Memory B cell (primary cell): ENCODE results near the gene MYOF.
"Not testable (repeated sequence)": the region's sequence is repeated elsewhere in the genome, so short reads cannot be mapped to it uniquely, and the experiment has no call there.

Experiments
- ATAC-seq: fragments of 150-1000 bp; cut with Tn5 transposase; 2 replicates; pipeline ENCODE4 v1.10.0; 2021; ENCODE audit warnings: low read depth, mild to moderate bottlenecking, moderate library complexity
- DNase-seq, 2 donors: peaks; one replicate each; pipeline ENCODE4 v3.0.0; 2022; ENCODE audit warnings: low spot score in 2 of 2
- H3K27ac Mint-ChIP-seq: one replicate; pipeline ENCODE4 v1.8.0; 2022; ENCODE audit warnings: mild to moderate bottlenecking, moderate library complexity, mixed read lengths
- H3K27me3 Mint-ChIP-seq: one replicate; pipeline ENCODE4 v1.8.0; 2022; ENCODE audit warnings: mixed read lengths
- H3K36me3 Mint-ChIP-seq: one replicate; pipeline ENCODE4 v1.8.0; 2022; ENCODE audit warnings: mild to moderate bottlenecking, mixed read lengths
- H3K4me1 Mint-ChIP-seq: one replicate; pipeline ENCODE4 v1.8.0; 2022; ENCODE audit warnings: mixed read lengths
- H3K4me3 Mint-ChIP-seq: one replicate; pipeline ENCODE4 v1.8.0; 2022; ENCODE audit warnings: mild to moderate bottlenecking, moderate library complexity, mixed read lengths
- H3K9me3 Mint-ChIP-seq: one replicate; pipeline ENCODE4 v1.8.0; 2022; ENCODE audit warnings: mixed read lengths

MYOF gene

DNA sequence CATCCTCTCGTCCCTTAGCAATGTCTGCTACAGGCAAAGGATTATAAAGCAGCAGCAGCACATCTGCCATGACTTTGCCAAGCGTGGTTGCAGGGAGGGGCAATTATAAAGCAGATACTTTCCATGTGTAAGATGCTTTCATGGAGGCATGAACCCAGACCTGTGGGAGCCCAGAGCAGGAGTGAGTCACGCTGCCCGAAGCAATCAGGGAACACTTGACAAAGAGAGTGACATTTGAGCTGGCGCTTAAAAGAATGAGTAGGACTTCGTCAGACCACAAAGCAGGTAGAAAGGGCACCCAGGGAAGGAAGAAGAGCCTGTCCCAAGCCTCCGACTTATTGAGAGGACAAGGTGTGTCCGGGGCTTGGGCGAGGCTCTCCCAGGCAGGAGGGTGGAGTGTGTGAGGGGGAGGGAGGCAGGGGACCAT lies 147.2 kb downstream of the MYOF start:
- no peak for DNase-seq
- H3K9me3 Mint-ChIP-seq = no peaks in the 10 kb centered on the region
- no peak for ATAC-seq
- H3K4me3 Mint-ChIP-seq = no peak overlapping the region
- no peaks in the 10 kb centered on the region for H3K4me1 Mint-ChIP-seq
- H3K27ac Mint-ChIP-seq = no peak overlapping the region
- H3K27me3 Mint-ChIP-seq = peaks cover 3% of the 10 kb centered on the region
- no peaks in the 10 kb centered on the region for H3K36me3 Mint-ChIP-seq

DNA sequence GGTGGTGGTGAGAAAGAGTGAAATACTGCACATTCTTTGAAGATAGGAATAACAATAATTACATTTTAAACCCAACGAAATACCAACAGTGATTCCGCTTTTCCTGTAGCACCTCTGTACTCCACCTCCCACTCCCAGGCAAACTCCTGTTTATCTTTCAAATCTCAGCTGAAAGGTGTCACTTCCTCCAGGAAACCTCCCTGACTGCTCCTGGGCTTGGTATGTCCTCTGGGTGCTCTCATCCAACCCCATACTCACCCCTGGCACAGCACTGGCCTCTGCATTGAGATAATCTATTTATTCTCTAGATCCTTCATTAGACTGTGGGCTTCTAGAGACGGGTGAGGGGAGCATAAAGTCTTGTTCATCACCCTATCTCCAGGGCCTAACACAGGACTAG lies 148.0 kb downstream of the MYOF start:
- Mint-ChIP-seq H3K9me3 (no peaks in the 10 kb centered on the region), H3K4me1 (no peaks in the 10 kb centered on the region), H3K27ac (no peak overlapping the region), H3K36me3 (no peaks in the 10 kb centered on the region), H3K27me3 (peaks cover 3% of the 10 kb centered on the region), H3K4me3 (no peak overlapping the region)
- ATAC-seq (no peak), DNase-seq (no peak)

DNA sequence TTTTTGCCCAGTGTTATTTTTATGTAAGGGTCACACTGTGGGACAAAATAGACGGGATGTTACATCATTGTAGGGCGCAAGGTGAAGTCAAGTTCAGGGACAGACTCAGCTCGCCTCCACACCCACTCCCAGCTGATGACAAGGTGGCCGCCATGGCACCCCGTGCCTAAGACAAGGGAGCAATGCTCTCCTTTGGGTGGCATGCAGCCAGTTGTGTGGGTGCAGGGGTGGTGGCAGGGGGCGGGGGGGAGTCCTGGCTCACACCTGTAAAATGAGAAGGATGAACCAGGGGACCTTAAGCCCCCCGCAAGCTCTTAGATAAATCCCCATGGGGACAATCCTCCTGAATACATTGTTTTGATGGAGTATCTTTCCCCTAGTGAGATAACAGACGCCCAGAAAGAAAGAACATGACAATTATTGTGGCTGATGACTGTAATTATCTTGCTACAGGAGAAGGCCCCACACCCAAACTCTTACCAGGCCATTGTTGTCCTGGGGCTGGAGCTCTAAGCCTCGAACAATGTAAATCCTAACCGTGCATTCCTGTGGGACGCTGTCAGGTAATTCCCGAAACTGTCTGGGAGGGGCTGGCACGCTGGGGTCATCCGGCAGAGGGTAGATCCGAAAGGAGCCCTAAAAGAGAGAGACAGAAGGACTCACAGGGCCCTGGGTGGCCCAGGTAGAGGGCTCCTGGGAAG lies 148.7 kb downstream of the MYOF start:
- Mint-ChIP-seq H3K36me3 (no peaks in the 10 kb centered on the region), H3K4me3 (no peak overlapping the region), H3K9me3 (no peaks in the 10 kb centered on the region), H3K27me3 (peaks cover 5% of the 10 kb centered on the region), H3K27ac (no peak overlapping the region), H3K4me1 (no peaks in the 10 kb centered on the region)
- ATAC-seq = no peak
- DNase-seq = no peak

DNA sequence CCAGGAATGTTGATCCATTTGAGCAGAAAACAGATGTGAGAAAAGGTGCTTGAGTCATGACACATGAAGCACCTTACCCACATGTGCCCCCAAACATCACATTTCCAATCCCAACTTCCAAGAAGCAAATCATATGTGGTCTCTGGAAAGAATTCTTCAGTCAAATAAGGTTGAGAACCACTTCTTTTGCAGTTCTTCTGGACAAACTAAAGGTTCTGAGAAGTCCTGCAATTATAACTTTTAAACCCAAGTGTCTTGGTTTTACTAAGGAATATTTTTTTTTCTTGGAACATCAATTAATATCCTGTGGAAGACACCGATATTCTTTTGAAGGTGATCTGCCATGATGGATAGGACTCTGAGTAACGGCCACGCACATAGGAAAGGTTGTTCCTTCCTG lies 151.3 kb downstream of the MYOF start:
- Mint-ChIP-seq H3K4me1 (no peaks in the 10 kb centered on the region), H3K27ac (no peak overlapping the region), H3K36me3 (no peaks in the 10 kb centered on the region), H3K9me3 (no peaks in the 10 kb centered on the region), H3K4me3 (no peak overlapping the region), H3K27me3 (peaks cover 5% of the 10 kb centered on the region)
- no peak for DNase-seq
- ATAC-seq = no peak

DNA sequence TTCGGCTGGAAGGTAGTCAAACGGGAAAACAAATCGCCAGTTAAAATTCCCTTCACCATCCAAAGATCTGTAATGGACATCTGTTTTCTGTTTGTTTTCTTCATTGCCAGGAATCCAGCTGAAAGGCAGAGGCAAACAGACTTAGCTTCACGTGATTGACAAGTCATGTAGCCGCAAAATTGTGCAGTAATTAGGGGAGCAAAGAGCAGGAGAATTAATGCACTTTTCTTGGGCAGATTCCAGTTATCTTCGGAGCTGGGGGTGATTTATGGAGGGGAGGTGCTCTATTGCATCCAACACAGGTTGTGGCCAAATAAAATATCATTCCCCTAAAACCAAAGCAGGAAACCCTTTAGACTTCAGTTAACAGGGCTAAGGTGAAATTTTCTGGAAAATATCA lies 162.2 kb downstream of the MYOF start:
- Mint-ChIP-seq H3K4me3 (no peak overlapping the region), H3K27me3 (peaks cover 1% of the 10 kb centered on the region), H3K27ac (no peak overlapping the region), H3K4me1 (no peaks in the 10 kb centered on the region), H3K36me3 (no peaks in the 10 kb centered on the region), H3K9me3 (no peaks in the 10 kb centered on the region)
- DNase-seq (no peak), ATAC-seq (no peak)

DNA sequence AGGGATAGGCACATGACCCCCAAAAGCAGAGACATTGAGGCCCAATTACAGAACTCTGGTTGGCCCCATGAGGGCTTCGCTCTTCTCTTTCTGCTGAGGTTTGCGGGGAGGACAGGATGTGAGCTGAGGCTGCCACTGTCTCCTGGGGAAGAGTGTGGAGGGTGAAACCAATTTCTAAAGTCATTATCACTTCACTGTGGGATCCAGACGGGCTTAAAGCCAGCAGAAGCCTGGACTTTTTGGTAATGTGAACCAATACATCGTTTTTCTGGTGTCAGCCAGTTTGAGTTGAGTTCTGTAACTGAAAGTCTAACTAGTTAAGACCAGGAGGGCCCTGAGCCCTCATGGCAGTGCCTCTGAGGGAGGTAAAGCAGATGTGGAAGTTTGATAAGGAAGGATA lies 163.0 kb downstream of the MYOF start:
- no peaks in the 10 kb centered on the region for H3K9me3 Mint-ChIP-seq
- H3K4me1 Mint-ChIP-seq = no peaks in the 10 kb centered on the region
- H3K27ac Mint-ChIP-seq = no peak overlapping the region
- peaks cover 1% of the 10 kb centered on the region for H3K27me3 Mint-ChIP-seq
- no peak overlapping the region for H3K4me3 Mint-ChIP-seq
- ATAC-seq (no peak), DNase-seq (no peak)
- no peaks in the 10 kb centered on the region for H3K36me3 Mint-ChIP-seq

DNA sequence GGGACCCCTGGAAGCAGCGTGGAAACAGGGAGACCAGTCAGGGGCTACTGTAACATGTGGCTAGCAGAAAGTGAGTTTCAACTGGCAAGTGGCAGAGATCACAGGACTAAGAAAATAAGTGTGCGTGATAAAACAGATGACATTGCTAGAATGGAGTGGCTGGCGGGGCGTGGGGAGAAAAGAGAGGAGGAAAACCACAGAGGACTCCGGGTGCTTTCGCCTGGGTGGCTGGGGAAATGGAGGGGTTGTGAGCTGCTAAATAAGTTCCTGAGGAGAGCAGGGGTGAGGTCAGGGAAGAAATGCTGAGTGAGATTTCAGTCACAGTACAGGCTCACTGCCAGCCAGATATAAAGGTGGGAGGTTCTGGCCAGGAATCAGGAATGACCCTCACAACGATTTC lies 166.9 kb downstream of the MYOF start:
- ATAC-seq (no peak), DNase-seq (no peak)
- Mint-ChIP-seq H3K36me3 (no peaks in the 10 kb centered on the region), H3K4me3 (no peak overlapping the region), H3K27ac (no peak overlapping the region), H3K9me3 (no peaks in the 10 kb centered on the region), H3K27me3 (peaks cover 6% of the 10 kb centered on the region), H3K4me1 (no peaks in the 10 kb centered on the region)

DNA sequence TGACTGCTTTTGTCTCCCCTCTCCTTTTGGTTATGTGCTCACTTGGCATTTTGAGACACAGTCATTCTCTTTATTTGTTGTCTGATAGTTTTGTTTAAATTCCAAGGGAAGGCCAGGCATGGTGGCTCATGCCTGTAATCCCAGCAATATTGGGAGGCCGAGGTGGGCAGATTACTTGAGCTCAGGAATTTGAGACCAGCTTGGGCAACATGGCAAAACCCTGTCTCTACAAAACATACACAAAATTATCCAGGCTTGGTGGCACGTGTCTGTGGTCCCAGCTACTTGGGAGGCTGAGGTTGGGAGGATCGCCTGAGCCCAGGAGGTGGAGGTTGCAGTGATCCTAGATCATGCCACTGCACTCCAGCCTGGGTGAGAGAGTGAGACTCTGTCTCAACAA lies 167.5 kb downstream of the MYOF start:
- not testable (repeated sequence) for ATAC-seq, H3K27ac Mint-ChIP-seq, H3K4me1 Mint-ChIP-seq, H3K36me3 Mint-ChIP-seq, DNase-seq, H3K27me3 Mint-ChIP-seq, H3K4me3 Mint-ChIP-seq, H3K9me3 Mint-ChIP-seq

DNA sequence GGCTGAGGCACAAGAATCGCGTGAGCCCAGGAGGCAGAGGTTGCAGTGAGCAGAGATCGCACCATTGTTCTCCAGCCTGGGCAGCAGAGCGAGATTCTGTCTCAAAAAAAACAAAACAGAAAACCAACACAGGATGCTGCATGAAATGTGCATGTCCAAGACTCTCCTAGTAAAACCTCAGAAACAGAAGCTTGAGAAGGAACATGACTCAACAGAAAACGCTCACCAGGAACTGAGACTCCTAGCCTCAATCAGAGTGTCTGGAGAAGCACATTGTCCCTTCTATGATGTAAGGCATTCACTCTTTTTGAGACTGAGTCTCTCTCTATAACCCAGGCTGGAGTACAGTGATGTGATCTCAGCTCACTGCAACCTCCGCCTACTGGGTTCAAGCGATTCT lies 168.3 kb downstream of the MYOF start:
- Mint-ChIP-seq H3K27me3 (peaks cover 10% of the 10 kb centered on the region), H3K4me1 (no peaks in the 10 kb centered on the region), H3K27ac (no peak overlapping the region), H3K4me3 (no peak overlapping the region), H3K36me3 (no peaks in the 10 kb centered on the region), H3K9me3 (no peaks in the 10 kb centered on the region)
- no peak for DNase-seq
- no peak for ATAC-seq

DNA sequence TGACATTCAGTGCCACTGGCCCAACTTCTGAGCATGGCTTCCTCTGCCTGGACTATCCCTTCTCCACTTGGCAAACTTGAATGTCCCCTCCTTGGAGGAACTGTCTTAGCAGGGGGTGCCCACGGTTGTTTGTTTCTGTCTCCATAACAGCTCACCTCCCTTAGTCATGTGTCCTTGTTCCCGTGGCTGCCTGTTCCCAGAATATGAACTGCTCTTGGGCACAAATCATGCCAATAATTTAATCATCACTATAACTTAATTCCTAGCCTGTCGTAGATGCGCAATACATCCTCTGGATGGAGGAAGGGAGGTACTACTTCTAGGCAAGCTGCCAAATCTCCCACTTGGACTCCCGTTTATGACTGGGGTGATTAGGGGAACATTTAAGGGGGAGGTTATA lies 173.1 kb downstream of the MYOF start:
- no peaks in the 10 kb centered on the region for H3K4me1 Mint-ChIP-seq
- H3K9me3 Mint-ChIP-seq = no peaks in the 10 kb centered on the region
- no peaks in the 10 kb centered on the region for H3K36me3 Mint-ChIP-seq
- ATAC-seq = no peak
- H3K27ac Mint-ChIP-seq = no peak overlapping the region
- H3K4me3 Mint-ChIP-seq = no peak overlapping the region
- no peak for DNase-seq
- H3K27me3 Mint-ChIP-seq = peaks cover 12% of the 10 kb centered on the region

DNA sequence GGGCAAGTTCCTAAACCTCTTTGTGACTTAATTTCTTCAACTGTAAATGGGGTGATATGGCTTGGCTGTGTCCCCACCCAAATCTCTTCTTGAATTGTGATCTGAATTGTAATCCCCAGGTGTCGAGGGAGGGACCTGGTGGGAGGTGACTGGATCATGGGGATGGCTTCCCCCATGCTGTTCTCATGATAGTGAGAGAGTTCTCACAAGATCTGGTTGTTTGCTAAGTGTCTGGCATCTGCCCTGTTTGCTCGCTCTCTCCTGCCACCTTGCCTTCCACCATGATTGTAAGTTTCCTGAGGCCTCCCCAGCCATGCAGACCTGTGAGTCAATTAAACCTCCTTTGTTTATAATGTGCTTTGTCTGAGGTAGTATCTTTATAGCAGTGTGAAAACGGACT lies 177.0 kb downstream of the MYOF start:
- Mint-ChIP-seq H3K27ac (no peak overlapping the region), H3K9me3 (no peaks in the 10 kb centered on the region)
- no peak for DNase-seq

DNA sequence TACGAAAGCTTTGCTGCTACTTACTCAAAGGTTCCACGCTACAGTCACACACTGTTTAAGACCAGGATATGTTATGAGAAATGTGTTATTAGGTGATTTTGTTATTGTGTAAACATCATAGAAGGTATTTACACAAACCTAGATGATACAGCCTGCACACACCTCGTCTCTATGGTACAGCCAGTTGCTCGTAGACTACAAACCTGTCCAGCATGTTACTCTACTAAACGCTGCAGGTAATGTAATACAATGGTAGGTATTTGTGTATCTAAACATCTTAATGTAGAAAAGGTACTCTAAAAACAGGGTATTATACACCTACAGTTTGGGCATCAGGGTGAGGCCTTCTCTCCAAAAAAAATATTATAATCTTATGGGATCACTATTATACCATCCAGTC lies 181.2 kb downstream of the MYOF start:
- H3K27ac Mint-ChIP-seq = no peak overlapping the region
- no peaks in the 10 kb centered on the region for H3K9me3 Mint-ChIP-seq
- H3K4me3 Mint-ChIP-seq = no peak overlapping the region
- H3K36me3 Mint-ChIP-seq = no peaks in the 10 kb centered on the region
- ATAC-seq = no peak
- DNase-seq = no peak
- H3K4me1 Mint-ChIP-seq = no peaks in the 10 kb centered on the region
- peaks cover 6% of the 10 kb centered on the region for H3K27me3 Mint-ChIP-seq

More for the DNA sequence above, 177.0 kb downstream of the MYOF start:
- no peak for ATAC-seq
- no peak overlapping the region for H3K4me3 Mint-ChIP-seq
- no peaks in the 10 kb centered on the region for H3K36me3 Mint-ChIP-seq
- no peaks in the 10 kb centered on the region for H3K4me1 Mint-ChIP-seq
- H3K27me3 Mint-ChIP-seq = peaks cover 7% of the 10 kb centered on the region

DNA sequence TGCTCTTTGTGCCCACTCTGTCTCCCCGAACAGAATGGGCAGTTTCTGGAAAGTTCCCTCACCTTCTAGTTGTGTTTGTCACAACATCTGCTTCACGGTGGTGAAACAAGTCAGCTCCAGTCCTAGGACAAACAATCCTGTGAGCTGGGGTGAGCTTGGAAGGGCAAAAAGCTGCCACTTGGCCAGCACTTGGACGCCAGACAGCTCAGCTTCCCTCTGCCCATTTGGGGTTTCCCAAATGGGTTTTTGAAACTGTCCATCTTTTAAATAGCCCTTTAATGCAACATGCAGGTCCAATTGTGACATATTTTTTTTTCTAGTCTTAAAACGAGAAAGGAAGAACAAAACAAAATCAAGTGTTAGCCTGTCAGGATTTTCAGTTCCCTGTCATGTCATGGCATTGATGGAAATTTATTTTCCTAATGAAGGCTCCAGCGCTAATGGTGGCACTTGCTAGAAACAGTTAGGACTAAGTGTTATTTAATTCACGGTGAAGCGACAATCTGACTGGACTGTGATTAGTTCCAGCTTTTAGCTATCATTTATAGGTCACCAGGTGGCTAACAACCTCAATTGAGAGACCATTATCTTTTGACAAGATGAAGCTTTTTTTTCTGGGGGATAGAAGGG lies 181.7 kb downstream of the MYOF start:
- Mint-ChIP-seq H3K4me1 (no peaks in the 10 kb centered on the region), H3K27ac (no peak overlapping the region), H3K9me3 (no peaks in the 10 kb centered on the region), H3K36me3 (no peaks in the 10 kb centered on the region), H3K4me3 (no peak overlapping the region), H3K27me3 (peaks cover 6% of the 10 kb centered on the region)
- ATAC-seq (no peak), DNase-seq (no peak)

DNA sequence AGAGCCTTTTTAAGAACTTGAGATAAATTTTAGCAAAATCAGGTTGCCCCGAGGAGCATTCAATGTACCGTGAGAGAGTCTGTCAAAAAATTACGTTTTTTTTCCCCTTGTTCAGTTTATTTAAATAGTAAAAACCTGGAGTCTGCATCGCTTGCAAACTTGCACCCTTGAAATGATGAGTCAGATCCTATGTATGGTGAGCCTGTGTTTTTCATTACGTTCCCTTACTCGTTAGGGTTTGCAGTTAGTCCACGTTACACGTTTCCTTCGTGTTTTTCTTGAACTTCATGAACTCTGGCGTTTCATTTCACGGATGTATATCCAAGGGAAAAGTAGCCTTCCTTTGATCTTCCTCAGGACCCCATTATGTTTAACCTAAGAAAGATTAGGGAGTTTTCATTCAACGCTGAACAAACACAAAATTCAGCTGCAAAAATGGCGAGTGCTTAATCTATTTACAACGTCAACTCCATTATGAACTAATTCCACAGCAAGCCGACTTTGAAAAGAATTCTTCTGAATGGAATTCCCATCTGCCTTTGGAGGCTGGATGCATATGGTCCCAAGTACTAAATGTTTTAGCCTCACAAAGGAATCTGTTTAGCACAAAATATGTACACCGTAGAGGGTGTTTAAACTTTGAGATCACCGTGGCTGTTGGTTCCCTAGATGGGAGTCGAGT lies 182.4 kb downstream of the MYOF start:
- H3K27ac Mint-ChIP-seq = no peak overlapping the region
- ATAC-seq = no peak
- no peaks in the 10 kb centered on the region for H3K36me3 Mint-ChIP-seq
- no peaks in the 10 kb centered on the region for H3K4me1 Mint-ChIP-seq
- no peaks in the 10 kb centered on the region for H3K9me3 Mint-ChIP-seq
- DNase-seq = no peak
- H3K4me3 Mint-ChIP-seq = no peak overlapping the region
- peaks cover 2% of the 10 kb centered on the region for H3K27me3 Mint-ChIP-seq

DNA sequence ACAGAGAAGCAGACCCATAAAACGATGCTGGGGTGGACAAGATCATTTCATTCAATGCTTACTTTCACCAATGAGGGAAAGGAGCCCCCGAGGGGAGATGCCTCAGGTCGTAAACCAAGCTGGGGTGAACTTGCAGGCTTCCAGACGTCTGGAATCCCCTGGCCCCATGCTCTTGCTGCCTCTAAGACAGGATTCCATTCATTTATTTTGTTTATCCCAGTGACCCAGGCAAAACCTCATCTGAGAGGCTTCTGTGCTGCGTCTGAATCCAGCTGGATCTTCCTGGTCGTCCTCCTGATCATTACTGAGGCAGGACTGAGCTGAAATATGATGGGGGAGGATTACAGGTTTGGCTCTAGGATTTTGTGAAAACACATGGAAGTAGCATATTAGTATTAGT lies 182.9 kb downstream of the MYOF start:
- H3K36me3 Mint-ChIP-seq = no peaks in the 10 kb centered on the region

More for the DNA sequence above, 182.9 kb downstream of the MYOF start:
- no peak overlapping the region for H3K4me3 Mint-ChIP-seq
- no peaks in the 10 kb centered on the region for H3K9me3 Mint-ChIP-seq
- DNase-seq = no peak
- H3K4me1 Mint-ChIP-seq = no peaks in the 10 kb centered on the region
- H3K27ac Mint-ChIP-seq = no peak overlapping the region
- no peak for ATAC-seq
- H3K27me3 Mint-ChIP-seq = peaks cover 2% of the 10 kb centered on the region
